Astrocyte (in vitro differentiated cells and primary cell): ENCODE results near the gene SPRY2. TPM values are rescaled to one million over a fixed set of nuclear protein-coding genes. Genes with fewer than 3 reads are reported as not detected.
A peak's percentile ranks its signal among the peaks of the same experiment; 100 is the strongest.

Experiments
- DNase-seq: peaks from one replicate; pipeline ENCODE4 v3.0.0-alpha.2; 2010; ENCODE audit warnings: low read depth
- FAIRE-seq: peaks from 2 replicates; lab custom pipeline; 2011; peaks lifted over from hg19 to GRCh38; lab: Jason Lieb, UNC
- H2AFZ ChIP-seq: 2 replicates; pipeline ENCODE4 v1.6.0; 2012; ENCODE audit warnings: low read depth, low read length, inconsistent platforms
- H3K27ac ChIP-seq: 2 replicates; pipeline ENCODE4 v1.5.1; 2011; ENCODE audit warnings: low read depth, low read length, inconsistent platforms
- H3K27me3 ChIP-seq: 2 replicates; pipeline ENCODE4 v1.6.0; 2011; ENCODE audit warnings: low read length, inconsistent platforms; ENCODE audit not compliant: insufficient read depth
- H3K36me3 ChIP-seq: 2 replicates; pipeline ENCODE4 v1.5.1; 2011; ENCODE audit warnings: low read length, inconsistent platforms; ENCODE audit not compliant: insufficient read depth
- H3K4me1 ChIP-seq: 2 replicates; pipeline ENCODE4 v1.5.1; 2011; ENCODE audit warnings: low read length, inconsistent platforms; ENCODE audit not compliant: insufficient read depth
- H3K4me2 ChIP-seq: 2 replicates; pipeline ENCODE4 v1.6.0; 2012; ENCODE audit warnings: low read length, inconsistent platforms
- H3K4me3 ChIP-seq: 2 replicates; pipeline ENCODE4 v1.5.1; 2011; ENCODE audit warnings: low read depth, mild to moderate bottlenecking, low read length, inconsistent platforms; ENCODE audit not compliant: insufficient read depth
- H3K79me2 ChIP-seq: 2 replicates; pipeline ENCODE4 v1.6.0; 2012; ENCODE audit warnings: mild to moderate bottlenecking, low read length, inconsistent platforms; ENCODE audit not compliant: insufficient read depth
- H3K9ac ChIP-seq: 2 replicates; pipeline ENCODE4 v1.6.0; 2012; ENCODE audit warnings: mild to moderate bottlenecking, low read length, inconsistent platforms
- H3K9me3 ChIP-seq: 2 replicates; pipeline ENCODE4 v1.5.1; 2012; ENCODE audit warnings: low read depth, mild to moderate bottlenecking, low read length, inconsistent platforms; ENCODE audit not compliant: insufficient read depth
- H4K20me1 ChIP-seq: 2 replicates; pipeline ENCODE4 v1.6.0; 2012; ENCODE audit warnings: low read length, inconsistent platforms; ENCODE audit not compliant: insufficient read depth
- H3K27ac Mint-ChIP-seq: one replicate; pipeline ENCODE4 v1.8.0; 2021; ENCODE audit warnings: mild to moderate bottlenecking, mixed read lengths; ENCODE audit not compliant: unreplicated experiment
- H3K27me3 Mint-ChIP-seq: one replicate; pipeline ENCODE4 v1.8.0; 2021; ENCODE audit warnings: low read depth, mixed read lengths; ENCODE audit not compliant: unreplicated experiment
- H3K36me3 Mint-ChIP-seq: one replicate; pipeline ENCODE4 v1.8.0; 2021; ENCODE audit warnings: low read depth, mixed read lengths; ENCODE audit not compliant: unreplicated experiment
- H3K4me1 Mint-ChIP-seq: one replicate; pipeline ENCODE4 v1.8.0; 2021; ENCODE audit warnings: low read depth, mixed read lengths; ENCODE audit not compliant: unreplicated experiment
- H3K4me3 Mint-ChIP-seq: one replicate; pipeline ENCODE4 v1.8.0; 2021; ENCODE audit warnings: mild to moderate bottlenecking, moderate library complexity, mixed read lengths; ENCODE audit not compliant: unreplicated experiment
- H3K9me3 Mint-ChIP-seq: one replicate; pipeline ENCODE4 v1.8.0; 2021; ENCODE audit warnings: mild to moderate bottlenecking, mixed read lengths; ENCODE audit not compliant: unreplicated experiment
- CTCF ChIP-seq: IDR thresholded peaks from 2 replicates; pipeline ENCODE4 v1.5.1; 2011; ENCODE audit warnings: low read depth, mild to moderate bottlenecking, inconsistent platforms, low read length, moderate library complexity; ENCODE audit not compliant: insufficient read depth
- EZH2 ChIP-seq: IDR thresholded peaks from 2 replicates; pipeline ENCODE4 v1.6.1; 2012; ENCODE audit warnings: mild to moderate bottlenecking, low read length, inconsistent platforms; ENCODE audit not compliant: insufficient read depth
- total RNA-seq: library from RNA; stranded (reverse); gene quantifications from 2 replicates; pipeline ENCODE4 v1.2.1, GENCODE V29; 2021

SPRY2 gene
- total RNA-seq, 1 donor from 2014 or later = 57.7 TPM

GRCh38 chr13:80312967-80313366, 28.0 kb downstream of the SPRY2 start:
- Histone ChIP-seq H3K79me2 (no peaks in the 10 kb centered on the region), H4K20me1 (no peaks in the 10 kb centered on the region), H3K9me3 (no peaks in the 10 kb centered on the region), H3K9ac (no peak overlapping the region), H3K36me3 (no peaks in the 10 kb centered on the region), H3K4me1 (peaks cover 6% of the 10 kb centered on the region), H3K27me3 (no peaks in the 10 kb centered on the region), H2AFZ (no peak overlapping the region), H3K27ac (no peak overlapping the region), H3K4me2 (peak overlapping the region; percentile 16), H3K4me3 (no peak overlapping the region)
- H3K4me1 Mint-ChIP-seq = peaks cover 8% of the 10 kb centered on the region
- no peaks in the 10 kb centered on the region for H3K27me3 Mint-ChIP-seq
- DNase-seq (no peak), FAIRE-seq (no peak)
- peak overlapping the region; percentile 43 for H3K27ac Mint-ChIP-seq
- no peak for TF ChIP-seq CTCF
- no peak for TF ChIP-seq EZH2
- no peaks in the 10 kb centered on the region for H3K36me3 Mint-ChIP-seq
- H3K4me3 Mint-ChIP-seq = no peak overlapping the region
- no peaks in the 10 kb centered on the region for H3K9me3 Mint-ChIP-seq

GRCh38 chr13:80312012-80312704, 28.8 kb downstream of the SPRY2 start:
- Mint-ChIP-seq H3K27ac (no peak overlapping the region), H3K36me3 (no peaks in the 10 kb centered on the region), H3K9me3 (no peaks in the 10 kb centered on the region), H3K4me1 (peaks cover 9% of the 10 kb centered on the region), H3K27me3 (no peaks in the 10 kb centered on the region), H3K4me3 (no peak overlapping the region)
- Histone ChIP-seq H3K4me1 (peaks cover 6% of the 10 kb centered on the region), H3K27ac (no peak overlapping the region), H4K20me1 (no peaks in the 10 kb centered on the region), H3K27me3 (no peaks in the 10 kb centered on the region), H3K79me2 (no peaks in the 10 kb centered on the region), H2AFZ (no peak overlapping the region), H3K9me3 (no peaks in the 10 kb centered on the region), H3K9ac (no peak overlapping the region), H3K4me3 (no peak overlapping the region), H3K4me2 (no peak overlapping the region), H3K36me3 (no peaks in the 10 kb centered on the region)
- TF ChIP-seq CTCF (no peak), EZH2 (no peak)
- FAIRE-seq (no peak), DNase-seq (no peak)

- no peak overlapping the region for H3K27ac ChIP-seq
- no peaks in the 10 kb centered on the region for H3K9me3 ChIP-seq
- peaks cover 6% of the 10 kb centered on the region for H3K4me1 ChIP-seq
- Mint-ChIP-seq H3K36me3 (no peaks in the 10 kb centered on the region), H3K4me3 (no peak overlapping the region), H3K9me3 (no peaks in the 10 kb centered on the region), H3K27ac (no peak overlapping the region), H3K27me3 (no peaks in the 10 kb centered on the region), H3K4me1 (peaks cover 13% of the 10 kb centered on the region)
- H3K79me2 ChIP-seq = no peaks in the 10 kb centered on the region
- no peaks in the 10 kb centered on the region for H3K27me3 ChIP-seq
- no peaks in the 10 kb centered on the region for H4K20me1 ChIP-seq
- FAIRE-seq (no peak), DNase-seq (no peak)
- no peak overlapping the region for H2AFZ ChIP-seq
- H3K4me2 ChIP-seq = no peak overlapping the region
- no peak overlapping the region for H3K4me3 ChIP-seq
- H3K9ac ChIP-seq = no peak overlapping the region
- no peaks in the 10 kb centered on the region for H3K36me3 ChIP-seq
- TF ChIP-seq EZH2 (no peak), CTCF (no peak)
These were observed 31.0 kb downstream of the SPRY2 start for GRCh38 chr13:80309926-80310325.
